ENCODE results near the gene MAPK8. TPM values are rescaled to one million over a fixed set of nuclear protein-coding genes. Genes with fewer than 3 reads are reported as not detected.
A peak's percentile ranks its signal among the peaks of the same experiment; 100 is the strongest.

Gene MAPK8
- 42.3 TPM for total RNA-seq
- long read RNA-seq, partial matches to known transcripts: 0 of 1 reads
- long read RNA-seq, other reads (novel, unspliced or antisense): 1 of 1 reads

- intact Hi-C loops (cut with DNase I): no loop called here
- no peaks in the 10 kb centered on the region for H3K27me3 ChIP-seq
- H3K4me1 ChIP-seq: peaks cover 24% of the 10 kb centered on the region
- no peaks in the 10 kb centered on the region for H3K9me3 ChIP-seq
- no peak for TF ChIP-seq CTCF (IDR thresholded peaks at IDR 0.05)
- H3K36me3 ChIP-seq: no peaks in the 10 kb centered on the region
- peak within 1 kb of the TSS; percentile 64 for H3K4me3 ChIP-seq
- ATAC-seq (peak; percentile 97), DNase-seq (peak; percentile 98)
- H3K27ac ChIP-seq: peak within 1 kb of the TSS; percentile 94
Measured at GRCh38 chr10:48306265-48306869, at the start of gene MAPK8. Gene MAPK8 (plus strand): TSS chr10:48306677. CDS start chr10:48401661, 94,984 bp downstream.

- no peaks in the 10 kb centered on the region for H3K9me3 ChIP-seq
- DNase-seq (no peak), ATAC-seq (no peak)
- no peak overlapping the region for H3K27ac ChIP-seq
- intact Hi-C loops (cut with DNase I): no loop called here
- no peaks in the 10 kb centered on the region for H3K36me3 ChIP-seq
- no peaks in the 10 kb centered on the region for H3K27me3 ChIP-seq
- no peak for TF ChIP-seq CTCF (IDR thresholded peaks at IDR 0.05)
- H3K4me3 ChIP-seq: no peak overlapping the region
- no peaks in the 10 kb centered on the region for H3K4me1 ChIP-seq
Measured at GRCh38 chr10:48257407-48257961, 49.0 kb upstream of the MAPK8 start.

DNA sequence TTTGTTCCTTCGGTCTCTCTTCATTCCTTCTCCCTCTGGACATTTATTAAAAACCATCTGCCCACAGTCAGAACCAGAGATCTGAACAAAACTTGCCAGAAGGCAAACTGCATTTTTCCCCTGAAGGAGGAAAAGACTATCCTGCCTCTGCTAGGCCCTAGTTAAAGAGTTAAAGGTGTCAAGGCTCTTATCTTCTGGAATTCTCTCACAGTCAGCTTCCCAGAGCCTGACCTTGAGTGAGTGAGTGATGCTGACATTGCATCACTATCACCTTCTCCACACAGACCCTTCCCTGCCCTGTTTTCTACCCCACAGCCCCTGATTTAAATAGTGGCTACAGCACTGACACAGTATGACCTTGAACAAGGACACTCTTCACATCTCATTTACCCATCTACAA lies 48.4 kb upstream of the MAPK8 start:
- intact Hi-C loops (cut with DNase I): no loop called here
- Histone ChIP-seq H3K36me3 (no peaks in the 10 kb centered on the region), H3K4me3 (no peak overlapping the region), H3K4me1 (no peaks in the 10 kb centered on the region), H3K27me3 (no peaks in the 10 kb centered on the region), H3K9me3 (no peaks in the 10 kb centered on the region), H3K27ac (no peak overlapping the region)
- DNase-seq (no peak), ATAC-seq (no peak)
- no peak for TF ChIP-seq CTCF (IDR thresholded peaks at IDR 0.05)

- DNase-seq: no peak
- no peak for TF ChIP-seq CTCF (IDR thresholded peaks at IDR 0.05)
- H3K4me1 ChIP-seq: no peaks in the 10 kb centered on the region
- no peaks in the 10 kb centered on the region for H3K36me3 ChIP-seq
- no peak for ATAC-seq
- intact Hi-C loops (cut with DNase I): no loop called here
- no peak overlapping the region for H3K27ac ChIP-seq
- no peaks in the 10 kb centered on the region for H3K9me3 ChIP-seq
- H3K4me3 ChIP-seq: no peak overlapping the region
- H3K27me3 ChIP-seq: no peaks in the 10 kb centered on the region
Measured at GRCh38 chr10:48266528-48266927, 39.9 kb upstream of the MAPK8 start.

DNA sequence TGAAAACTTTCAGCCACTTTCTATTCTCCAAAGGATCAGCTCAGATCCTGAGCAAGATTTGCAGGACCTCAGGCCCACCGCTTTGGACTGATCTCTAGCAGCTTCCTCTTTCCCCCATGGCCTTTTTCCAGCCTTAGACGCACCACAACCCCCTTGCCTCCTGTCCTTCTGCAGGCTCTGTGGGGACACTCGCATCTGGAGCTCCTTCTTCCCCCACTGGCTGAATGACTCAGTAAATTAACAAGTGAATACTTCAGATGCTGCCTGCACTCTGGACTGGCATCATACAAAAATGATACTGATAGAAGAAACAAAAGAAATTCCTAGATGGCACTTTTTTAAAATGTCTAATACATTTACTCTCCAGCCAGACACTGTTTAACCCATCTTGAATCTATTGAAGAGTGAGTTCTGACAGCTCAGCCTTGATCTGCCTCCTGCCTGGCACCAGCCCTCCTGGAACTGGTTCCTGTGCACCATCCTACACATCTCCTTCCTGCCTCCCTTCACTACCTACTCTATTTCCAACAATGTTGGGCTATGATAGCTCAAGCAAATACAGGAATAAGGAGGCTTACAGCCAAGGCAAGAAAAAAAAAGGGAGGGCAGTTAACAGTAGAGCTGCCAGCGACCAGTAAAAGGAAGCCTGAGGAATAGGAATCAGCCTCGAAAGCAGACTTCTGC lies 35.3 kb upstream of the MAPK8 start:
- DNase-seq (no peak), ATAC-seq (no peak)
- Histone ChIP-seq H3K4me3 (no peak overlapping the region), H3K9me3 (no peaks in the 10 kb centered on the region), H3K4me1 (no peaks in the 10 kb centered on the region), H3K36me3 (no peaks in the 10 kb centered on the region), H3K27me3 (no peaks in the 10 kb centered on the region), H3K27ac (no peak overlapping the region)
- no peak for TF ChIP-seq CTCF (IDR thresholded peaks at IDR 0.05)
- intact Hi-C loops (cut with DNase I): no loop called here
